Measurements from ENCODE around the gene TESK2.

Gene TESK2

DNA sequence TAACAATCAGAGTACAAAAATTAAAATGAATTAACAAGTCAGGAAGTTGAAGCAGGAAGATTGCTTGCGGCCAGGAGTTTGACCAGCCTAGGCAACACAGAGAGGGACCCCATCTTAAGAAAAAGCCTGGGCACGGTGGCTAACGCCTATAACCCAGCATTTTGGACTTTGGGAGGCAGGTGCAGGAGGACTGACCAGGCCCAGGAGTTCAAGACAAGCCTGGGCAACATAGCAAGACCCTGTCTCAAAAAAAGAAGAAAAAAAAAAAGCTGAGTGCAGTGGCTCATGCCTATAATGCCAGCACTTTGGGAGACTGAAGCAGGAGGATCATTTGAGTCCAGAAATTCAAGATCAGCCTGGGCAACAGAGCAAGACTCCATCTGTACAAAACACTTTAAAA is 38.5 kb downstream of the TESK2 start:
- TF ChIP-seq TCF4 (CRISPR knock-in tag; IDR thresholded peaks at IDR 0.05; ENCODE audit: borderline replicate concordance) (no peak), ESRRG (CRISPR knock-in tag; IDR thresholded peaks at IDR 0.05) (no peak), ZC3H10 (CRISPR knock-in tag; IDR thresholded peaks at IDR 0.05) (no peak), ZFP3 (CRISPR knock-in tag; IDR thresholded peaks at IDR 0.05) (no peak), RARB (CRISPR knock-in tag; IDR thresholded peaks at IDR 0.05) (no peak), SNAI2 (CRISPR knock-in tag; IDR thresholded peaks at IDR 0.05) (no peak), ZFP30 (CRISPR knock-in tag; IDR thresholded peaks at IDR 0.05) (no peak), ZNF70 (CRISPR knock-in tag; IDR thresholded peaks at IDR 0.05) (no peak), GLIS3 (CRISPR knock-in tag; IDR thresholded peaks at IDR 0.05) (no peak), ZNF8 (CRISPR knock-in tag; IDR thresholded peaks at IDR 0.05) (no peak), TOX (CRISPR knock-in tag; IDR thresholded peaks at IDR 0.05; ENCODE audit: borderline replicate concordance) (no peak), ZNF565 (CRISPR knock-in tag; conservative IDR thresholded peaks at IDR 0.05; ENCODE audit: low read depth) (no peak), ISL1 (CRISPR knock-in tag; IDR thresholded peaks at IDR 0.05) (no peak), CSDC2 (CRISPR knock-in tag; IDR thresholded peaks at IDR 0.05) (no peak), PPARA (CRISPR knock-in tag; IDR thresholded peaks at IDR 0.05; ENCODE audit: borderline replicate concordance) (no peak)
- TF ChIP-seq, protein P1, sequence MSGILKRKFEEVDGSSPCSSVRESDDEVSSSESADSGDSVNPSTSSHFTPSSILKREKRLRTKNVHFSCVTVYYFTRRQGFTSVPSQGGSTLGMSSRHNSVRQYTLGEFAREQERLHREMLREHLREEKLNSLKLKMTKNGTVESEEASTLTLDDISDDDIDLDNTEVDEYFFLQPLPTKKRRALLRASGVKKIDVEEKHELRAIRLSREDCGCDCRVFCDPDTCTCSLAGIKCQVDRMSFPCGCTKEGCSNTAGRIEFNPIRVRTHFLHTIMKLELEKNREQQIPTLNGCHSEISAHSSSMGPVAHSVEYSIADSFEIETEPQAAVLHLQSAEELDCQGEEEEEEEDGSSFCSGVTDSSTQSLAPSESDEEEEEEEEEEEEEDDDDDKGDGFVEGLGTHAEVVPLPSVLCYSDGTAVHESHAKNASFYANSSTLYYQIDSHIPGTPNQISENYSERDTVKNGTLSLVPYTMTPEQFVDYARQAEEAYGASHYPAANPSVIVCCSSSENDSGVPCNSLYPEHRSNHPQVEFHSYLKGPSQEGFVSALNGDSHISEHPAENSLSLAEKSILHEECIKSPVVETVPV (CRISPR knock-in tag; IDR thresholded peaks at IDR 0.05): no peak
- TF ChIP-seq, protein P2, sequence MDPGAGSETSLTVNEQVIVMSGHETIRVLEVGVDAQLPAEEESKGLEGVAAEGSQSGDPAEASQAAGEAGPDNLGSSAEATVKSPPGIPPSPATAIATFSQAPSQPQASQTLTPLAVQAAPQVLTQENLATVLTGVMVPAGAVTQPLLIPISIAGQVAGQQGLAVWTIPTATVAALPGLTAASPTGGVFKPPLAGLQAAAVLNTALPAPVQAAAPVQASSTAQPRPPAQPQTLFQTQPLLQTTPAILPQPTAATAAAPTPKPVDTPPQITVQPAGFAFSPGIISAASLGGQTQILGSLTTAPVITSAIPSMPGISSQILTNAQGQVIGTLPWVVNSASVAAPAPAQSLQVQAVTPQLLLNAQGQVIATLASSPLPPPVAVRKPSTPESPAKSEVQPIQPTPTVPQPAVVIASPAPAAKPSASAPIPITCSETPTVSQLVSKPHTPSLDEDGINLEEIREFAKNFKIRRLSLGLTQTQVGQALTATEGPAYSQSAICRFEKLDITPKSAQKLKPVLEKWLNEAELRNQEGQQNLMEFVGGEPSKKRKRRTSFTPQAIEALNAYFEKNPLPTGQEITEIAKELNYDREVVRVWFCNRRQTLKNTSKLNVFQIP (CRISPR knock-in tag; IDR thresholded peaks at IDR 0.05; ENCODE audit: borderline replicate concordance, low read depth): no peak
- TF ChIP-seq, protein P3, sequence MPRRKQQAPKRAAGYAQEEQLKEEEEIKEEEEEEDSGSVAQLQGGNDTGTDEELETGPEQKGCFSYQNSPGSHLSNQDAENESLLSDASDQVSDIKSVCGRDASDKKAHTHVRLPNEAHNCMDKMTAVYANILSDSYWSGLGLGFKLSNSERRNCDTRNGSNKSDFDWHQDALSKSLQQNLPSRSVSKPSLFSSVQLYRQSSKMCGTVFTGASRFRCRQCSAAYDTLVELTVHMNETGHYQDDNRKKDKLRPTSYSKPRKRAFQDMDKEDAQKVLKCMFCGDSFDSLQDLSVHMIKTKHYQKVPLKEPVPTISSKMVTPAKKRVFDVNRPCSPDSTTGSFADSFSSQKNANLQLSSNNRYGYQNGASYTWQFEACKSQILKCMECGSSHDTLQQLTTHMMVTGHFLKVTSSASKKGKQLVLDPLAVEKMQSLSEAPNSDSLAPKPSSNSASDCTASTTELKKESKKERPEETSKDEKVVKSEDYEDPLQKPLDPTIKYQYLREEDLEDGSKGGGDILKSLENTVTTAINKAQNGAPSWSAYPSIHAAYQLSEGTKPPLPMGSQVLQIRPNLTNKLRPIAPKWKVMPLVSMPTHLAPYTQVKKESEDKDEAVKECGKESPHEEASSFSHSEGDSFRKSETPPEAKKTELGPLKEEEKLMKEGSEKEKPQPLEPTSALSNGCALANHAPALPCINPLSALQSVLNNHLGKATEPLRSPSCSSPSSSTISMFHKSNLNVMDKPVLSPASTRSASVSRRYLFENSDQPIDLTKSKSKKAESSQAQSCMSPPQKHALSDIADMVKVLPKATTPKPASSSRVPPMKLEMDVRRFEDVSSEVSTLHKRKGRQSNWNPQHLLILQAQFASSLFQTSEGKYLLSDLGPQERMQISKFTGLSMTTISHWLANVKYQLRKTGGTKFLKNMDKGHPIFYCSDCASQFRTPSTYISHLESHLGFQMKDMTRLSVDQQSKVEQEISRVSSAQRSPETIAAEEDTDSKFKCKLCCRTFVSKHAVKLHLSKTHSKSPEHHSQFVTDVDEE (CRISPR knock-in tag; IDR thresholded peaks at IDR 0.05): no peak
- ATAC-seq: no peak

DNA sequence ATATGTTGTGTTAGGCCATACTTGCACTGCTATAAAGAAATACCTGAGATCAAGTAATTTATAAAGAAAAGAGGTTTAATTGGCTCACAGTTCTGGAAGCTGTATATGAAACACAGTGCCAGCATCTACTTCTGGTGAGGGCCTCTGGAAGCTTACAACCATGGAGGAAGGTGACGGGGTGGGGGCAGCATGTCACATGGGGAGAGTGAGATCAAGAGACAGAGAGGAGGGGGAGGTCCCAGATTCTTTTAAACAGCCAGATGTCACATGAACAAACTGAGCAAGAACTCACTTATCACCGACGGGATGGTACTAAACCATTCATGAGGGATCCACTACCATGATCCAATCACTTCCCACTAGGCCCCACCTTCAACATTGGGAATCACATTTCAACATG is 42.6 kb downstream of the TESK2 start:
- no peak for ATAC-seq
- no peak for TF ChIP-seq ZC3H10 (CRISPR knock-in tag; IDR thresholded peaks at IDR 0.05)
- TF ChIP-seq CSDC2 (CRISPR knock-in tag; IDR thresholded peaks at IDR 0.05): no peak
- TF ChIP-seq OSR1 (CRISPR knock-in tag; IDR thresholded peaks at IDR 0.05): no peak
- TF ChIP-seq, protein P4, sequence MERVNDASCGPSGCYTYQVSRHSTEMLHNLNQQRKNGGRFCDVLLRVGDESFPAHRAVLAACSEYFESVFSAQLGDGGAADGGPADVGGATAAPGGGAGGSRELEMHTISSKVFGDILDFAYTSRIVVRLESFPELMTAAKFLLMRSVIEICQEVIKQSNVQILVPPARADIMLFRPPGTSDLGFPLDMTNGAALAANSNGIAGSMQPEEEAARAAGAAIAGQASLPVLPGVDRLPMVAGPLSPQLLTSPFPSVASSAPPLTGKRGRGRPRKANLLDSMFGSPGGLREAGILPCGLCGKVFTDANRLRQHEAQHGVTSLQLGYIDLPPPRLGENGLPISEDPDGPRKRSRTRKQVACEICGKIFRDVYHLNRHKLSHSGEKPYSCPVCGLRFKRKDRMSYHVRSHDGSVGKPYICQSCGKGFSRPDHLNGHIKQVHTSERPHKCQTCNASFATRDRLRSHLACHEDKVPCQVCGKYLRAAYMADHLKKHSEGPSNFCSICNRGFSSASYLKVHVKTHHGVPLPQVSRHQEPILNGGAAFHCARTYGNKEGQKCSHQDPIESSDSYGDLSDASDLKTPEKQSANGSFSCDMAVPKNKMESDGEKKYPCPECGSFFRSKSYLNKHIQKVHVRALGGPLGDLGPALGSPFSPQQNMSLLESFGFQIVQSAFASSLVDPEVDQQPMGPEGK (CRISPR knock-in tag; IDR thresholded peaks at IDR 0.05; ENCODE audit: borderline replicate concordance): no peak
- TF ChIP-seq ZNF70 (CRISPR knock-in tag; IDR thresholded peaks at IDR 0.05): no peak
- TF ChIP-seq, protein P3 (CRISPR knock-in tag; IDR thresholded peaks at IDR 0.05): no peak
- TF ChIP-seq, protein P1 (CRISPR knock-in tag; IDR thresholded peaks at IDR 0.05): no peak
